ENCODE measurements around the gene TSC22D2.

TSC22D2 gene

DNA sequence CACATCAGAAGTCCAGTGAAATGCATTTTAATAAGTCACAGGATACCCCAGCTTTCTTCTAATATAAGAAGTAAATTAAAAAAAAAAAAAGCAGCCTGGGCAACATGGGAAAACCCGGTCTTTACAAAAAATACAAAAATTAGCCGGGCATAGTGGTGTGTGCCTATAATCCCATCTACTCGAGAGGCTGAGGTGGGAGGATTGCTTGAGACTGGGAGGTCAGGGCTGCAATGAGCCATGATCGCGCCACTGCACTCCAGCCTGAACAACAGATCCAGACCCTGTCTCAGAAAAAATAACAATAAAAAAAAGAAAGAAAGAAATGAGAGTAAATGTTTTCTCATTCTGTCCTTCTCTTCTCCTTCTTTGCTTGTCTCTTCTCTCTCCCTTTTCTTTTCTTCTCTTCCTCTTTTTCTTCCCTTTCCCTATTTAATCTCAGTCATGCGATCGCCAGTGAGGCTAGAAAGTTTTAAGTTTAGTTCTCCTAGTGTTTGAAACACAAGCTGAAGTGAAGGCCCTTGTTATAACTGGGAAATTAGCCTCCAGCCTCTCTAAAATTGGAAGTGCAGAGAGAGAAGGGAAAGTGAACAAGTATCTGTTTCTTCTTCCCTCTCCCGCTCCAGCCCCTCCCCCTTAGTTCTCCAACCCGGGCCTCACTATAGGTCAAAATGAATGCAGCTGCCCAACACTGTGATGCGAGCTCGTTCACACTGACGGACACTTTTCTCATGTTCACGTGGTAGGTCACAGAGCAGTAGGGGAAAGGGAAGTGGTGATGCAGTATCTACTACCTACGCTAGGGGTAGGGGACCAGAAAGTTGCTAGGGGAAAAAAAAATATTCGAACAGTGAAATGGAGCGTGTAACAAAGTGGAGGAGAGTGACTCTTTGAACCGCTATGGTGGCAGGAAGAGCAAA lies 23.5 kb upstream of the TSC22D2 start:
- Histone ChIP-seq H3K36me3 (ENCODE audit: control insufficient read depth, low read length) (no peaks in the 10 kb centered on the region), H4K20me1 (ENCODE audit: control insufficient read depth, insufficient read depth, low read depth, low read length) (no peaks in the 10 kb centered on the region), H3K27ac (ENCODE audit: low read depth, low read length) (peak overlapping the region; percentile 71), H3K9me2 (replicated peaks; ENCODE audit: control insufficient read depth, low read length) (no peaks in the 10 kb centered on the region), H3K27me3 (ENCODE audit: control insufficient read depth, low read length) (no peaks in the 10 kb centered on the region), H3K4me3 (ENCODE audit: low read length) (peak overlapping the region; percentile 72), H3F3A (ENCODE audit: control insufficient read depth, insufficient read depth) (peaks cover 9% of the 10 kb centered on the region; the same call in 1 of the 2 replicates), H3K9me3 (ENCODE audit: control insufficient read depth, insufficient read depth, low read length) (no peaks in the 10 kb centered on the region), H3K79me2 (ENCODE audit: control insufficient read depth, low read length) (no peaks in the 10 kb centered on the region), H3K4me2 (ENCODE audit: low read length) (peak overlapping the region; percentile 82), H3K4me1 (ENCODE audit: control insufficient read depth, low read length) (peaks cover 21% of the 10 kb centered on the region)
- no peak for TF ChIP-seq EZH2phosphoT487 (IDR thresholded peaks at IDR 0.05; ENCODE audit: borderline replicate concordance, low read length)
- TF ChIP-seq, protein P1, sequence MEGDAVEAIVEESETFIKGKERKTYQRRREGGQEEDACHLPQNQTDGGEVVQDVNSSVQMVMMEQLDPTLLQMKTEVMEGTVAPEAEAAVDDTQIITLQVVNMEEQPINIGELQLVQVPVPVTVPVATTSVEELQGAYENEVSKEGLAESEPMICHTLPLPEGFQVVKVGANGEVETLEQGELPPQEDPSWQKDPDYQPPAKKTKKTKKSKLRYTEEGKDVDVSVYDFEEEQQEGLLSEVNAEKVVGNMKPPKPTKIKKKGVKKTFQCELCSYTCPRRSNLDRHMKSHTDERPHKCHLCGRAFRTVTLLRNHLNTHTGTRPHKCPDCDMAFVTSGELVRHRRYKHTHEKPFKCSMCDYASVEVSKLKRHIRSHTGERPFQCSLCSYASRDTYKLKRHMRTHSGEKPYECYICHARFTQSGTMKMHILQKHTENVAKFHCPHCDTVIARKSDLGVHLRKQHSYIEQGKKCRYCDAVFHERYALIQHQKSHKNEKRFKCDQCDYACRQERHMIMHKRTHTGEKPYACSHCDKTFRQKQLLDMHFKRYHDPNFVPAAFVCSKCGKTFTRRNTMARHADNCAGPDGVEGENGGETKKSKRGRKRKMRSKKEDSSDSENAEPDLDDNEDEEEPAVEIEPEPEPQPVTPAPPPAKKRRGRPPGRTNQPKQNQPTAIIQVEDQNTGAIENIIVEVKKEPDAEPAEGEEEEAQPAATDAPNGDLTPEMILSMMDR (IDR thresholded peaks at IDR 0.05; ENCODE audit: low read depth, low read length, poor library complexity, severe bottlenecking), result peak; percentile 59

DNA sequence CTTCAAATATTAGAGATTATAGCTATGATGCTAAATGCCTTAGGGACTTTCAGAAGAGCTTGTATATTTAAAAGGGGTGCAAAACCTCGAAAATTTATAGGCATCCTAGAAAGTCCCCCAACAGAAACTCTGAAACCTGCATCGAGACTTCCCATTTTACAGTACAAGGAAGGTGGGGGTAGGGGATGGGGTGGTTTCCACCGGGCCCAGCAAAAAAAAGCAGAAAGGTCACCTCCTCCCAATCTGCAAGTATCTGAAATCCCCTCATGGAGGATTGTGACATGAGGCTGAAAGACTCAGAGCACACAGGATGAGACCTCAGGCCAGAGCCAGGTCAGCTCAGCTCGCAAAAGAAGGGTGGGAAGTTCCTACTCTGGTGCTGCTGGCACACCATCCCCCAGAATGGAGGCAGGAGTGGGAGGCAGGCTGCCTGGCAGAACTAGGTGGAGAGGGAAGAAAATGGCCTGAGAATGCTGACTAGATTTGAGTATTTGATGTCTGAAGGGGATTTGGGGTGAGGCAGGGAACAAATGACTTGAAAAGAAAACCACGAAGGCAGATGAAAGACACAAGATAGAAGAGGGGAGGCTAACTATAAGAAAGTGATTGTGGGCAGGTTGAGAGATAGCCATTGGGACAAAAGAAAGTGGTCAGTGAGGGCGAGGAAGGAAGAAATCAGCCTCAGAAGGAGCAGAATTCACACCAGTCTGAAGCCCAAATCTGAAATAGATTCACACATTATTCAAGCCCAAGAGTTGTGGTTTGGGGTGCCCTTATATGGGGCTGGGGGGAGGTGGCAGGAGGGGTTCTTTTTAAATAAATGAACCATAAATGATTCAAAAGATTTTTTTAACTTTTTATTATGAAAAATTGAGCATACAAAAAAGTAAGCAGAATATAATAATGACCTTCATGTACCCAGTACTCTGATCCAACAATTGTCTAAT lies 22.5 kb upstream of the TSC22D2 start:
- H3K27me3 ChIP-seq (ENCODE audit: control insufficient read depth, low read length), result no peaks in the 10 kb centered on the region
- TF ChIP-seq, protein P1 (IDR thresholded peaks at IDR 0.05; ENCODE audit: low read depth, low read length, poor library complexity, severe bottlenecking), result no peak
- no peak for TF ChIP-seq EZH2phosphoT487 (IDR thresholded peaks at IDR 0.05; ENCODE audit: borderline replicate concordance, low read length)
- peaks cover 9% of the 10 kb centered on the region; the same call in 1 of the 2 replicates for H3F3A ChIP-seq (ENCODE audit: control insufficient read depth, insufficient read depth)
- H3K79me2 ChIP-seq (ENCODE audit: control insufficient read depth, low read length), result no peaks in the 10 kb centered on the region
- H3K4me3 ChIP-seq (ENCODE audit: low read length), result peak overlapping the region; percentile 72
- no peaks in the 10 kb centered on the region for H3K36me3 ChIP-seq (ENCODE audit: control insufficient read depth, low read length)
- H4K20me1 ChIP-seq (ENCODE audit: control insufficient read depth, insufficient read depth, low read depth, low read length), result no peaks in the 10 kb centered on the region
- peak overlapping the region; percentile 71 for H3K27ac ChIP-seq (ENCODE audit: low read depth, low read length)
- H3K4me2 ChIP-seq (ENCODE audit: low read length), result peak overlapping the region; percentile 82
- no peaks in the 10 kb centered on the region for H3K9me3 ChIP-seq (ENCODE audit: control insufficient read depth, insufficient read depth, low read length)
- H3K4me1 ChIP-seq (ENCODE audit: control insufficient read depth, low read length), result peaks cover 28% of the 10 kb centered on the region
- no peaks in the 10 kb centered on the region for H3K9me2 ChIP-seq (replicated peaks; ENCODE audit: control insufficient read depth, low read length)

DNA sequence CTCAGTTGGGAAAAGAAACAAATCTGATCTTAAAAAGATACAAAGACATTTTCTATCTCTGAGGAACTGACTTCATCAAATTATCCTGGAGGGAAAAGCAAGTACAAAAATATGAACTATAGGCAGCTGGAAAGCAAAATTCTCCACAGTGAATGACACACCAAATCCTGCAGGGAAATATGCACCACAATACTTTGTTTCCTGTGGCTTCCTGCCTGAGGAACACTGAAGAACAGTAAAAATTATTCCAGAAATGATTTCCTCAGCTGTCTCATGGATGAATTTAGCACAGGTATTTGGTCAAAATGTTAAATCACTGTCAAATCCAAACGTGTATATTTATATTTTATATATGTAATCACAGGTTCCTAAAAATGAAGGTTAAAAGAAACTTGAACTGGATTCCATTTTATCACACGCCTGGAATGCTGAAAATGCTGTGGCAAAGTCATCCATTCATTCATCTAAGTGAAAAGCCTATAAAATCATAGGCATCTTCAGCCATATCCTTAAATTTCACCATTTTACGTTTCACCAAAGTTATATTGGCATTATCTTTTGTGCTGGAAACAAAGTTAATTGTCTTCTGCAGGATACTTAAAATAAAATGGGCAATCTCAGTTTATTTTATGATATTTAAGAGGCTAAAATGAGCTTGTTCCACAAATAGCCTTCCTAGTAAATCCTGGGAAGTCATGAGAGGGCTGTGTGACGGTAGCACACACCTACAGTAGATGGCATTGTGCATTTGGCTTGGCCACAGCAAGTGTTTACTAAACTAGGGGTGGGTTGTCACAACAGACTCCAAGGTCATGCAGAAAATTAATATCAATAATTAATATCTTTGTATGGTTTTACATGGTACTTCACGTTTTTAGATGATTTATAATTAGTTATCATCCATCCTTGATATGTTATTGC lies 19.3 kb upstream of the TSC22D2 start:
- H3K4me1 ChIP-seq (ENCODE audit: control insufficient read depth, low read length), result peaks cover 28% of the 10 kb centered on the region
- no peak overlapping the region for H3K27ac ChIP-seq (ENCODE audit: low read depth, low read length)
- H3K79me2 ChIP-seq (ENCODE audit: control insufficient read depth, low read length), result no peaks in the 10 kb centered on the region
- H3K9me2 ChIP-seq (replicated peaks; ENCODE audit: control insufficient read depth, low read length), result no peaks in the 10 kb centered on the region
- H3K4me3 ChIP-seq (ENCODE audit: low read length), result no peak overlapping the region
- no peaks in the 10 kb centered on the region for H3K27me3 ChIP-seq (ENCODE audit: control insufficient read depth, low read length)
- H3K9me3 ChIP-seq (ENCODE audit: control insufficient read depth, insufficient read depth, low read length), result no peaks in the 10 kb centered on the region
- no peak overlapping the region for H3K4me2 ChIP-seq (ENCODE audit: low read length)
- no peaks in the 10 kb centered on the region for H3K36me3 ChIP-seq (ENCODE audit: control insufficient read depth, low read length)
- no peaks in the 10 kb centered on the region for H4K20me1 ChIP-seq (ENCODE audit: control insufficient read depth, insufficient read depth, low read depth, low read length)
- TF ChIP-seq EZH2phosphoT487 (IDR thresholded peaks at IDR 0.05; ENCODE audit: borderline replicate concordance, low read length), result no peak
- TF ChIP-seq, protein P1 (IDR thresholded peaks at IDR 0.05; ENCODE audit: low read depth, low read length, poor library complexity, severe bottlenecking), result no peak
- peaks cover 9% of the 10 kb centered on the region; the same call in 1 of the 2 replicates for H3F3A ChIP-seq (ENCODE audit: control insufficient read depth, insufficient read depth)

Data from DOHH2 (cell line).